Gastrocnemius medialis (tissue), 4 donors: ENCODE data around the gene RFXAP.

Experiments used
- POLR2A ChIP-seq, 2 donors: fragments of 450-650 bp; IDR thresholded peaks; one replicate each; pipeline ENCODE4 v1.6.1; 2017; ENCODE audit warnings: antibody characterized with exemption in 2 of 2, mild to moderate bottlenecking in 2 of 2, moderate library complexity in 2 of 2
- TF ChIP-seq, protein P1 (sequence below), 5 experiments: fragments of 450-650 bp in 3 of 5; fragments of 200-600 bp in 2 of 5; sonication (generic) in 2 of 5; IDR thresholded peaks in 4 of 5; conservative IDR thresholded peaks in 1 of 5; 1 replicate in 4 of 5; 2 replicates in 1 of 5; pipeline ENCODE4 v1.5.1; 2016 to 2019; ENCODE audit warnings: antibody characterized with exemption in 5 of 5, mild to moderate bottlenecking in 3 of 5, moderate library complexity in 3 of 5

GRCh38 chr13:36819739-36820090, 693 bp downstream of the RFXAP start:
- TF ChIP-seq, protein P1, sequence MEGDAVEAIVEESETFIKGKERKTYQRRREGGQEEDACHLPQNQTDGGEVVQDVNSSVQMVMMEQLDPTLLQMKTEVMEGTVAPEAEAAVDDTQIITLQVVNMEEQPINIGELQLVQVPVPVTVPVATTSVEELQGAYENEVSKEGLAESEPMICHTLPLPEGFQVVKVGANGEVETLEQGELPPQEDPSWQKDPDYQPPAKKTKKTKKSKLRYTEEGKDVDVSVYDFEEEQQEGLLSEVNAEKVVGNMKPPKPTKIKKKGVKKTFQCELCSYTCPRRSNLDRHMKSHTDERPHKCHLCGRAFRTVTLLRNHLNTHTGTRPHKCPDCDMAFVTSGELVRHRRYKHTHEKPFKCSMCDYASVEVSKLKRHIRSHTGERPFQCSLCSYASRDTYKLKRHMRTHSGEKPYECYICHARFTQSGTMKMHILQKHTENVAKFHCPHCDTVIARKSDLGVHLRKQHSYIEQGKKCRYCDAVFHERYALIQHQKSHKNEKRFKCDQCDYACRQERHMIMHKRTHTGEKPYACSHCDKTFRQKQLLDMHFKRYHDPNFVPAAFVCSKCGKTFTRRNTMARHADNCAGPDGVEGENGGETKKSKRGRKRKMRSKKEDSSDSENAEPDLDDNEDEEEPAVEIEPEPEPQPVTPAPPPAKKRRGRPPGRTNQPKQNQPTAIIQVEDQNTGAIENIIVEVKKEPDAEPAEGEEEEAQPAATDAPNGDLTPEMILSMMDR (IDR thresholded peaks at IDR 0.05 in 4 of 5, conservative IDR thresholded peaks at IDR 0.05 in 1 of 5), result no peak
- TF ChIP-seq POLR2A (IDR thresholded peaks at IDR 0.05), result no peak
